H1 (cell line): ENCODE data around the gene CELF4. TPM values are rescaled to one million over a fixed set of nuclear protein-coding genes. Genes with fewer than 3 reads are reported as not detected.

Experiments
- ASH2L ChIP-seq: fragments of 200-600, 300-600 bp; sonication (generic); IDR thresholded peaks from one replicate; pipeline ENCODE4 v1.7.1; 2017; ENCODE audit warnings: low read length
- CBX5 ChIP-seq: fragments of 300-800, 300-1000 bp; sonication (generic); IDR thresholded peaks from 2 replicates; pipeline ENCODE4 v1.7.1; 2016; ENCODE audit warnings: antibody characterized with exemption, low read length, low read depth
- CHD1 ChIP-seq: IDR thresholded peaks from 2 replicates; pipeline ENCODE4 v1.6.1; 2012; ENCODE audit warnings: low read depth, low read length, improper control_type of control experiment
- CHD7 ChIP-seq: fragments of 300-600 bp; sonication (generic); IDR thresholded peaks from 2 replicates; pipeline ENCODE4 v1.7.1; 2012; ENCODE audit warnings: low read length, moderate library complexity, mild to moderate bottlenecking, inconsistent platforms; ENCODE audit not compliant: insufficient replicate concordance
- CREB1 ChIP-seq: IDR thresholded peaks from 2 replicates; pipeline ENCODE4 v1.6.1; 2012; ENCODE audit warnings: inconsistent platforms
- EP300 ChIP-seq, 2 experiments: IDR thresholded peaks; 1 replicate in 1 of 2; 2 replicates in 1 of 2; pipeline ENCODE4 v1.6.1; 2011 to 2012; ENCODE audit warnings: low read depth in 2 of 2, low read length in 2 of 2, mild to moderate bottlenecking in 2 of 2, borderline replicate concordance in 1 of 2, inconsistent platforms in 1 of 2, moderate library complexity in 1 of 2
- GTF2F1 ChIP-seq: IDR thresholded peaks from 2 replicates; pipeline ENCODE4 v1.6.1; 2012; ENCODE audit warnings: low read depth, low read length, improper control_type of control experiment, borderline replicate concordance
- KDM4A ChIP-seq: IDR thresholded peaks from one replicate; pipeline ENCODE4 v1.7.1; 2012; ENCODE audit warnings: low read depth, mild to moderate bottlenecking, moderate library complexity, low read length, inconsistent platforms; ENCODE audit not compliant: severe bottlenecking
- SAP30 ChIP-seq: fragments of 300-600 bp; sonication (generic); IDR thresholded peaks from 2 replicates; pipeline ENCODE4 v1.7.1; 2012; ENCODE audit warnings: low read length, moderate library complexity, mild to moderate bottlenecking, inconsistent platforms; ENCODE audit not compliant: insufficient read depth, insufficient replicate concordance
- TAF7 ChIP-seq: optimal IDR thresholded peaks from 2 replicates; pipeline ENCODE3; 2011; ENCODE audit warnings: low read depth, mild to moderate bottlenecking, inconsistent platforms, low read length, moderate library complexity, borderline replicate concordance
- TBP ChIP-seq: IDR thresholded peaks from 2 replicates; pipeline ENCODE4 v1.6.1; 2011; ENCODE audit warnings: low read depth, low read length, improper control_type of control experiment
- polyA plus RNA-seq, 7 experiments: library from polyadenylated mRNA; depleted of rRNA in 3 of 7; stranded (reverse) in 5 of 7; unstranded in 2 of 7; fragments of >200 nt in 5 of 7; fragments of 200-250 nt in 2 of 7; gene quantifications; 1 replicate in 5 of 7; 2 replicates in 1 of 7; 4 replicates in 1 of 7; pipeline versions ENCODE4 v1.2.1 to v1.2.3, GENCODE V29; 2011 to 2013; ENCODE audit warnings: missing spikeins in 2 of 7, mixed read lengths in 2 of 7
- total RNA-seq: library from RNA; stranded (reverse); fragmentation: NEBNext Ultra II Directional; extraction: Animal tissue kit (Norgen Biotek cat#: 25700); gene quantifications from 2 replicates; pipeline ENCODE4 v1.2.1, GENCODE V29; 2021

Gene CELF4
- total and polyA plus RNA-seq, 2 of the 8 experiments (the other 6 are each of a cell fraction or from before 2014, with no cell fraction given), result 1.6 to 3.4 TPM

GRCh38 chr18:37393945-37394609 is 171.5 kb downstream of the CELF4 start (continued):
- TF ChIP-seq CBX5, result no peak
- no peak for TF ChIP-seq TBP
- TF ChIP-seq TAF7, result no peak
- peak in 1 of 2 experiments; percentile 85; a peak in 1 of 3 replicates for TF ChIP-seq EP300 (IDR thresholded peaks at IDR 0.05; ENCODE audit: borderline replicate concordance in 1 of 2, low read depth in 2 of 2, low read length in 2 of 2)
- no peak for TF ChIP-seq GTF2F1
- no peak for TF ChIP-seq CHD1
- TF ChIP-seq KDM4A, result peak; percentile 74
- TF ChIP-seq CREB1, result no peak
- no peak for TF ChIP-seq CHD7
- TF ChIP-seq SAP30, result no peak
- TF ChIP-seq ASH2L, result peak; percentile 58
